ENCODE results near the gene MED6.

DNA sequence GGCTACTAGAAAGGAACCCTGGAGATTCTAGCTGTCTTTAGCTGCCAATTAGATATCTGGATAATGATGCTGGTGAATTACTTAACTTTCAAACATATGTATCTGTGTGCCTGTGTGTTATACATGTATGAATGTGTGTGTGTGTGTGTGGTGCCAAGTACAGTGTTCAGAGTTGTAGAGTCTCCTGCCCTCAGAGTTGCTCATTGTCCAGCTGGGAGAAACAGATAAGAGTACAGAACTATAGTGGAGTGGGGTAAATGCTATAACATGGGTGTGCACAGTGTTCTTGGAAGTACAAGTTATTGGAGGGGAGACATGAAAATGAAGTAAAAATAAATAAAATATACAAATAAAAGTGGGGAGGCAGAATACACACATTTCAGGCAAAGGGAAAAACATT, 42.1 kb downstream of the MED6 start:
- TF ChIP-seq CTCF (conservative IDR thresholded peaks at IDR 0.05; ENCODE audit: low read depth in 2 of 2) (no peak), EZH2 (IDR thresholded peaks at IDR 0.05; ENCODE audit: low read depth, unreplicated experiment) (no peak), EZH2phosphoT487 (IDR thresholded peaks at IDR 0.05; ENCODE audit: unreplicated experiment) (no peak)

Data from GM23338 (cell line).